Stimulated activated CD4-positive, alpha-beta T cell treated with anti-CD3 and anti-CD28 coated beads, Interleukin-15, amount 100 ng/mL, for 1 hour (primary cell): ENCODE results near the gene NRSN1.

Experiments
- DNase-seq, 2 donors: peaks; one replicate each; pipeline ENCODE4 v3.0.0-alpha.2; 2020; ENCODE audit warnings: low read depth in 1 of 2, low spot score in 1 of 2

Gene NRSN1

DNA sequence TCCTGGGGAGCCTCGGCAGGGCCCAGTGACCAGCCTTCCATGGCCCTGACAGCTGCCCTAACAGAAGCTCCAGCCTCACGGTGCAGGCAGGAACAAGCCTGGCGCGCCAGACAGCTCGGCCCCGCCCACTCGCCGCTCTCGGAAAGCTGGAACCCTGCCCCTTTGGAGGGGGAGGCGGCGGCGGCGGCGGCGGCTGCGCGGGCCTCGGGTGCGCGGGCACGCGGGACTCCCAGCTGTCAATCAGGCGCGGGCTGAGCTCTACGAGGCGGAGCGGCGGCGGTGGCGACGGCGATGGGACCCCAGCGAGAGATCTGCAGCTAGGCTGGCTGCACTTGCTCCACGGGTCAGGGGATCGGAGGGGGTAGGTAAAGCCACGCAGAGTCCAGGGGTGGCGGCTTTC is at the start of gene NRSN1:
TSS of gene NRSN1 (plus strand) at position 236 of the 400 bp plus-strand sequence. CDS start 8,113 bp downstream, outside the sequence.
- DNase-seq = no peak

DNA sequence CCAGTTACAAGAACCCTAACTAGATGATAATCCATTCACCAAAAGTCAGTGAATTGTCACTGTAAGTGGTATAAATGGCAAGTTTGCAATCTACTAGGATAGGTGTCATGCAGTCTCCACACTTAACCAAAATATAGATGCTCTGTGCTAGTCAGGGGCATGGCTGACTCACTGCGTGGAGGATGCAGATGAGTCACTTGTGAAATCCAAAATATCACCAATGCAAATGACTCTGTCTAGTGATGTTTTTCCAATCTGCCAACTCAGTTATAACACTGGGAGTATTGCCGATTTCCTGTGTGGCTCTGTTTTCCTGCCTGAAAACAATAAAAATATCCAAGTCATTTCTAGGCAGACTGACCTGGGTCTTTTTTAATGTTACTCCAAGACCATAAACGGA is 47.8 kb upstream of the NRSN1 start:
- no peak for DNase-seq

- DNase-seq = no peak
These were observed 46.9 kb upstream of the NRSN1 start for GRCh38 chr6:24079076-24079475.

- DNase-seq = no peak
These were observed 45.3 kb upstream of the NRSN1 start for GRCh38 chr6:24080711-24081110.

DNA sequence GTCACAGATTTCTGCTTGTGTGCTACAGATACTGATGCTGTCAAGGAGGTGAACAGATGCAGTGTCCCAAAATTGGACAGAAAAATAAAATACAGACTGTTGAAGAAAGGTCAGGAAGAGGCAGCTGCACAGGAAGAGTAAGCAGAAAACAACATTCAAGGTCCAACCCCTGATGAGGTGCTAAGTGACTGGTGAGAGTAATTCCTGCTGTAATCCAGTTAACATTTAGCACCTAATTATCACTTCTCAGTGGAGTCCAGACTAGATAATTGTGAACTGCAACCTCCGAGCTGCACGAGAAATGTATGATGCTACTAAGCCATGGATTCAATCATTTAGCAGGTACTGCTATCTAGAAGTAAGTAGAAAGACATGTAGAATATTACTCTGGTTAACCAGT is 36.3 kb upstream of the NRSN1 start:
- no peak for DNase-seq

GRCh38 chr6:24092407-24092806 is 33.6 kb upstream of the NRSN1 start:
- no peak for DNase-seq

DNA sequence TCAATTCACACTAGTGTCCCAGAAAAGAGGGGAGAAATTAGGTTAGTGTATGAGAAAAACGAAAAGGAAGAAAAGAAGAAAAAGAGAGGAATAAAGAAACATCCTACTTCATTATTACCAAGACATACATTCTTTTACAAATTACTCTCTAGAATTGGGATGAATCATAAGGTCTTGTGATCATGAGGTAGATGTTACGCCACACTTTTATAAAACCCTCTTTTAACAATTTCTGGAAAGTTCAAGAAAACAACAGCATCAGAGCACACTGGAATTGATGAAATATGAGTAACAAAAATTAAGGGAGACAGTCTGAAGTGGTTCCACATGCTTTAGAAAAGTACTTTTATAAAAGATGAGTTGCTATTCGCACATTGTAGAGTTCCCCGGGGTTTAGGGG is 32.6 kb upstream of the NRSN1 start:
- no peak for DNase-seq

- no peak for DNase-seq
These were observed 26.8 kb upstream of the NRSN1 start for GRCh38 chr6:24099181-24099580.

GRCh38 chr6:24100024-24100769 is 25.8 kb upstream of the NRSN1 start:
- no peak for DNase-seq

- DNase-seq = no peak
These were observed 25.3 kb upstream of the NRSN1 start for GRCh38 chr6:24100770-24101155.

GRCh38 chr6:24105191-24105590 is 20.8 kb upstream of the NRSN1 start:
- no peak for DNase-seq

DNA sequence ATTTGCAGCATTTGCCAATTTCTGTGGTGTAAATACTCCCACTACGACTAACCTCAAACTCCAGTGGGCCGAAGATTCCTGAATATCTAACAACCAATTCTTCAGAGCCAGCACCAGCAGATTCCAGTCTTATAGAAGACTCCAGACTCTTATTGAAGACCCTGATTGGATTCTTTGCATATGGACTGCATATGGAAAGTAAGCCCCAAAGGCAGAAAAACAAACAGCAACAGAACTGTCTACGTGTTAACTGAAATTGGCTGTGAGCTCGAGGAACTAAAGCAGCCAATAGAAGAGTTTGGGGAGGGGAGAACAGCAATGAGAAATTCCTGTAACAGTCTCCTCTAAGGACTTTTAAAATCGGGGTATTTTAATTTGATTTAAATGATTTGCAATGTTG is 19.7 kb upstream of the NRSN1 start:
- DNase-seq = no peak

DNA sequence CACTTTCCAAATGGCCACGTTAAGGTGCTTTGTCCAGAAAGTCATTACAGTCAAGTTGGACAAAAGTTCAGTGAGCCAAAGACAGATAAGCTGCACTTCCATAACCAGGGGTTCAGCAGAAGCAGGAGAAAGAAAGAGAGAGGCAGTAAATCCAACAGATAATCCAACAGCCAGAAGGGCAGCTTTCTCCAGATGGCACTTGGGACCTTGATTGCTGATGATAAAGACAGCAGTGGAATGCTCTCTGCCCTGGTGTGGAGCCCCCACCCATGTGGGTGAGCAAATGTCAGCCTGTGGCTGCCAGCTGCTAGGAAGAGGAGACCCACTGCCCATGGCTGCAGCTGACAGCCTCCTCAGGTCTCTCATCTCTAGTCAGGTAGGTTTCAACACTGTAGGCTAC is 18.7 kb upstream of the NRSN1 start:
- no peak for DNase-seq

DNA sequence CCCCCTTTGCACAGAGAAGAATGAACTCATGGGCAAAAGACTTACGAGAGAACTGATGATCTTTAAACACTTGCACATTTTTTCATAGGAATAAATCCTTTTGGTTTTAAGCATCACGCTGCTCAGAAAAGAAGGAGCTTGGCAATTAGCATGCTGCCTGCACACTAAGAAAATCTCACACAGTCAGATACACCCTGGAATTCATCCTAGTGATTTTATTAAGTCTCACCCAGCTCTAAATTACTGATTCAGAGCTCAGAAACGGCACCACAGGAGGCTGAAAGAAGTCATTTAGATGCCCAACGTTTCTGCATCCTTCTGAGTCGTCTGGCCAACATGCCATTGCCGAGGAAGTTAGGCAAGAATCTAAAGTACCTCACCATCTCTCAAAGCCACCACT is 18.0 kb upstream of the NRSN1 start:
- DNase-seq = no peak

GRCh38 chr6:24110417-24110816 is 15.6 kb upstream of the NRSN1 start:
- no peak for DNase-seq

GRCh38 chr6:24113891-24114290 is 12.1 kb upstream of the NRSN1 start:
- DNase-seq = no peak

GRCh38 chr6:24117021-24117420 is 9.0 kb upstream of the NRSN1 start:
- DNase-seq = no peak

DNA sequence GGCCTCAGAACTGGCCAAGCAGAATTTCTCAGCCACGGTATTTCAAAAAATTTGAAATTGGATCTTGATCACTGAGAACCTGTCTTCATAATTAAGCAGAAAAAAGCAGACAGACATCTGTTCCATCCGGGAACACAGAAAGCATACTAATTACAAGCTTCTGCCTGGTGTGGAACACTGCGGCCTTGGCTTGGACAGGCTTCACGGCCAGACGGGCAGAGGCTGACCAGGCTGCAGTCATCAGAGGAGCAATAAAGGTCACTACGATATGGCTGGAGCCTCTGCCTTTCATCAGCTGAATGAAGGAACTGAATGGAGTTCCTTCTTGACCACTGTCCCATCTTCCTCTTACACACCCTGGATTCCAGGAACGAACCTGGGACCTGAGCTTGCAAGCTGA is 3.9 kb upstream of the NRSN1 start:
- DNase-seq = no peak

- DNase-seq = no peak
These were observed 674 bp downstream of the NRSN1 start for GRCh38 chr6:24126586-24127192.

DNA sequence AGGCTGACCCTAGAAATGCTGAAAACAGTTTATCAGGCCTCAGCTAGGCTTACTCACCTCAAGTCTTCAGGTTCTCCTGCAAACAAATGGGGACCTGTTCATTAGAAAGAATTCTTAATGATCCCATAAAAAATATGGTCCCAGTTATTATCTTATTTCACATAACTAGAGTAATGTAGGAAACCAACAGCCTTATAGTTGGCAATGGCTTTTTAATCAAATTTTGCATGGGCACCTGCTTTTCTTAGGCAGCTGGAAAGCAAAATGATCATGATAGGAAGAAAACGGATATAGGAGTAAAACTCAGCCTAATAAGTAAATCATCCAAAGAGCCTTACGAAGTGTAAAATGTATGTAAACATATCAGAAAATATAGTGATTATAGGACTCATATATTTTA is 1.3 kb downstream of the NRSN1 start:
- DNase-seq = no peak

DNA sequence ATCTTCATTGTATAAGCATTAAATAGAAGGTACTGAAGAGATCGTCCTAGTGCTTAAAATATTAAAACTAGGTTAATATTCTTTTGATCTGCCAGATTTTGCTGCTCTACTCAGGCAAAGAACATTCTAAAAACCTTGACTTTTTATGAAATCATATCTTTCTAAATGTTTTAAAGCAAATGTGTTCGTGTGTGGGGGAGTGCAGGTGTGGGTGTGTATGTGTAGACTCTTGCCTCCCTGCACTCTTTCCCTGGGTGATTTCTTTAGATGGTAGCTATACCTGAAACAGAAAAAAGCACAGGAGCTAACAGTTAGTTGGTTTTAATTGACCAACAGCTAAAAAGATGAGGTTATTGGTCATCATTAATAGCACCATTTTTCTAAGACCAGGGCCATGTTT is 5.7 kb downstream of the NRSN1 start:
- no peak for DNase-seq

DNA sequence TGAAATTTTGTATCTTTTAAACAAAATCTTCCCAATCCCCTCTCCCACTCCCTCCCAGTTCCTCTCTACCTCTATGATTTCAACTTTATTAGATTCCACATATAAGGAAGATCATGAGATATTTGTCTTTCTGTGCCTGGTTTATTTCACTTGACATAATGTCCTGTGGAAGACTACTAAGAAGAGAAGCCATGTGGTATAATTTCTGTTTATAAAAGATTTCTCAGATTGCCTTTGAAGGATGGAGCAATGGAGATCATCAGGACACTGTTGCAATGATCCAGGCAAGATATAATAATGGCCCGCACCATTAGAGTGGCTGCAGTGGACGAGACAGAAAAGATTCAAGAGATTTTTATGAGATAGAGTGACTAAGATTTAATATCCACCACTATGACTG is 13.1 kb downstream of the NRSN1 start:
- no peak for DNase-seq

DNA sequence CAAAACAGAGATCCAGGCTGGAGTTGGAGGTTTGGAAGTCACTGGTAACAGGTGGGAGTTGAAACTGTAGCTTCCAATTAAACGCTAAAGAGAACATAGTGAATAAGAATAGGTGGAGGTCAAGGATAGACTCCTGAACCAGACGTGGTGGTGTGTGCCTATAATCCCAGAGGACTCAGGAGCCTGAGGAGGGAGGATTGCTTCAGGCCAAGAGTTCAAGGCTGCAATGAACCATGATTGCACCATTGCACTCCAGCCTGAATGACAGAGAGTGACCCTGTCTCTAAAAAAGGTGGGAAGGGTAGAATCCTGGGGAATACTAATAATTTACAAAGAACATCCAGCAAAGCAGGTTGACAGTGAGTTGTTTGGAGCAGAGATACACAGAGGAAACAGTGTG is 13.6 kb downstream of the NRSN1 start:
- DNase-seq = no peak
